Testis (tissue), 5 donors: ENCODE results near the gene ERI3. TPM values are rescaled to one million over a fixed set of nuclear protein-coding genes. Genes with fewer than 3 reads are reported as not detected.
A peak's percentile ranks its signal among the peaks of the same experiment; 100 is the strongest.

ENCODE experiments used
- DNase-seq: peaks from one replicate; pipeline ENCODE4 v3.0.0-alpha.2; 2019
- H3K27ac ChIP-seq, 2 donors: fragments of 200-600 bp; sonication (generic); one replicate each; pipeline ENCODE4 v1.5.1; 2019
- H3K27me3 ChIP-seq: fragments of 200-600 bp; sonication (generic); one replicate; pipeline ENCODE4 v1.5.1; 2019
- H3K36me3 ChIP-seq: fragments of 200-600 bp; sonication (generic); one replicate; pipeline ENCODE4 v1.5.1; 2017; ENCODE audit warnings: low read depth; ENCODE audit errors: missing control alignments
- H3K4me1 ChIP-seq: fragments of 200-600 bp; sonication (generic); one replicate; pipeline ENCODE4 v1.5.1; 2019
- H3K4me3 ChIP-seq, 2 donors: fragments of 200-600 bp; sonication (generic); one replicate each; pipeline ENCODE4 v1.5.1; 2017 to 2019
- H3K9me3 ChIP-seq: fragments of 200-600 bp; sonication (generic); one replicate; pipeline ENCODE4 v1.5.1; 2017
- POLR2A ChIP-seq: fragments of 450-650 bp; IDR thresholded peaks from one replicate; pipeline ENCODE4 v1.6.1; 2017; ENCODE audit warnings: antibody characterized with exemption, mild to moderate bottlenecking, moderate library complexity
- WGBS, 2 donors: methylation state at CpG; one replicate each; pipeline ENCODE4 v1.1.5; 2018; 5-methylcytosine and 5-hydroxymethylcytosine counted together
- intact Hi-C: fragments of 100-400 bp; cut with DNase I; formaldehyde crosslinking; loops from one replicate; pipeline ENCODE4 v1.15.1; 2023; ENCODE audit warnings: low total_unique reads
- long read RNA-seq, 2 donors: transcript quantifications; one replicate each; lab custom pipeline, GENCODE V29; 2026
- polyA plus RNA-seq: library from polyadenylated mRNA; stranded (reverse); fragments of 350-450 nt; fragmentation: Illumina TruSeq; extraction: RNeasy Lipid Tissue Mini Kit (QIAGEN cat#74804); gene quantifications from one replicate; pipeline ENCODE4 v1.2.3, GENCODE V29; 2014; ENCODE audit warnings: low read depth, low replicate concordance; ENCODE audit not compliant: insufficient read depth
- total RNA-seq, 2 donors: library from RNA; depleted of rRNA; stranded (reverse); fragments of >200 nt; gene quantifications; one replicate each; pipeline ENCODE4 v1.2.3, GENCODE V29; 2016
- TF ChIP-seq, protein P1 (sequence below), 3 experiments: fragments of 450-650 bp in 2 of 3; fragments of 200-600 bp in 1 of 3; sonication (generic) in 1 of 3; IDR thresholded peaks; one replicate each; pipeline ENCODE4 v1.5.1; 2016 to 2019; ENCODE audit warnings: antibody characterized with exemption in 3 of 3, mild to moderate bottlenecking in 2 of 3, moderate library complexity in 1 of 3

ERI3 gene
- total RNA-seq (100 to 1,000 TPM; 104 to 109 TPM), polyA plus RNA-seq (140 TPM)
- long read RNA-seq, donor 1, transcript ERI3-201 (9 exons, 1,684 nt), result major isoform, 8 of 29 reads
- long read RNA-seq, donor 1, partial matches to known transcripts, result 14 of 29 reads
- long read RNA-seq, donor 1, other reads (novel, unspliced or antisense), result 7 of 29 reads
- long read RNA-seq, donor 2, partial matches to known transcripts, result 0 of 4 reads
- long read RNA-seq, donor 2, other reads (novel, unspliced or antisense), result 0 of 4 reads

- intact Hi-C loops, result no loop called here
- 0 to 1% methylated on average over 15 to 37 of the region's 65 CpGs for WGBS, 2 donors
- peak within 1 kb of the TSS; percentile 93 to 99 for H3K4me3 ChIP-seq
- peak; percentile 99 for DNase-seq
- no peaks in the 10 kb centered on the region for H3K36me3 ChIP-seq
- no peaks in the 10 kb centered on the region for H3K9me3 ChIP-seq
- H3K4me1 ChIP-seq, result peaks cover 12% of the 10 kb centered on the region
- H3K27me3 ChIP-seq, result no peaks in the 10 kb centered on the region
- peak within 1 kb of the TSS; percentile 55 to 81 for H3K27ac ChIP-seq
- peak; percentile 19 for TF ChIP-seq POLR2A
- TF ChIP-seq, protein P1, sequence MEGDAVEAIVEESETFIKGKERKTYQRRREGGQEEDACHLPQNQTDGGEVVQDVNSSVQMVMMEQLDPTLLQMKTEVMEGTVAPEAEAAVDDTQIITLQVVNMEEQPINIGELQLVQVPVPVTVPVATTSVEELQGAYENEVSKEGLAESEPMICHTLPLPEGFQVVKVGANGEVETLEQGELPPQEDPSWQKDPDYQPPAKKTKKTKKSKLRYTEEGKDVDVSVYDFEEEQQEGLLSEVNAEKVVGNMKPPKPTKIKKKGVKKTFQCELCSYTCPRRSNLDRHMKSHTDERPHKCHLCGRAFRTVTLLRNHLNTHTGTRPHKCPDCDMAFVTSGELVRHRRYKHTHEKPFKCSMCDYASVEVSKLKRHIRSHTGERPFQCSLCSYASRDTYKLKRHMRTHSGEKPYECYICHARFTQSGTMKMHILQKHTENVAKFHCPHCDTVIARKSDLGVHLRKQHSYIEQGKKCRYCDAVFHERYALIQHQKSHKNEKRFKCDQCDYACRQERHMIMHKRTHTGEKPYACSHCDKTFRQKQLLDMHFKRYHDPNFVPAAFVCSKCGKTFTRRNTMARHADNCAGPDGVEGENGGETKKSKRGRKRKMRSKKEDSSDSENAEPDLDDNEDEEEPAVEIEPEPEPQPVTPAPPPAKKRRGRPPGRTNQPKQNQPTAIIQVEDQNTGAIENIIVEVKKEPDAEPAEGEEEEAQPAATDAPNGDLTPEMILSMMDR (IDR thresholded peaks at IDR 0.05), result no peak
These were observed at the start of gene ERI3 for GRCh38 chr1:44354840-44355581. TSS of gene ERI3 (minus strand) at chr1:44355257. CDS start at chr1:44355026, 231 bp downstream.

DNA sequence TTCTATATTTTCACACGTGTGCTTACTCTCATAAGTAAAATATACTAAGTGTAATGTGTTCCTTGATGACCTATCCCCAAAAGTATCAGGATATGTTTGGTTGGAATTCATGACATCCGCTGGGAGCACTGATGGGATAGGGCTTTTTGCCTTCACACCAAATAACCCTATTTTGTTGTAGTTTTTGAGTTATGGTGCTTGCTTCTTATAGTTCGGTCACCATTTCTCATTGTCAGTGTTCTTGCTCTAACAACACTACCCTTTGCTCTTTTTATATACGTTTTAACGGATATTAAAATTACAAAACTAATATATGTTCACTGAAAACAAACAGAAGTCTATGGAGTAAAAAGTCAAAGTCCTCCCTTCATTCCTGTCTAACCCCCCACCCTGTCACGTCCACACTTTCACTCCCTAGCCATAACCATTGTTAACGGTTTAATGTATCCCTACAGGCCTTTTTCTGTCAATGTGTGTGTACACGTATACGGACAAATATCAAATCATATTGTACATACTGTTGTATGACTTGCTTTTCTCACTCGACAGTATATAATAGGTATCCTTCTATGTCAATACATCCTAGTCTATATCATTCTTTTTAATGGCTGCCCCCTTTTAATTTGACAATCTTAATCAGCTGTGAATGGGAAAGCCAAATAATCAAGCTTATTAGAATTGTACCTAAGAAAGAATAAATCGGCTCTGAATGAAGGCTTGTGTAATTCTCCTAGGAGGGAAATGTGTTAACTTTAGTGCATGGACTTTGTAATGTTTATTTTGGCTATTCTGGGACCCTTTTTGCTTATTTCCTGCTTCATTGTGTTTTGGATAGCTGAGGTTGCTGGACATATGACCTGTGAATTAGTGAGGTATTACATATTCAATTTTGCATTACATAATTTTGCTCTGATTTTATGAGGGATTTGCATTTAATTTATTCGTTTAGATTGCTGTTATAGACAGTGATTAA is 46.5 kb upstream of the ERI3 start:
- Histone ChIP-seq H3K27ac (no peak overlapping the region), H3K27me3 (no peaks in the 10 kb centered on the region), H3K36me3 (no peaks in the 10 kb centered on the region), H3K4me1 (peaks cover 9% of the 10 kb centered on the region), H3K4me3 (no peak overlapping the region), H3K9me3 (no peaks in the 10 kb centered on the region)
- WGBS, 2 donors, result 88 to 90% methylated on average over 12 of the region's 12 CpGs
- TF ChIP-seq POLR2A, result no peak
- TF ChIP-seq, protein P1 (IDR thresholded peaks at IDR 0.05), result no peak
- intact Hi-C loops, result no loop called here
- DNase-seq, result no peak

- 52 to 67% methylated on average over 1 of the region's 1 CpG for WGBS, 2 donors
- no peak overlapping the region for H3K27ac ChIP-seq
- no peaks in the 10 kb centered on the region for H3K27me3 ChIP-seq
- no peaks in the 10 kb centered on the region for H3K36me3 ChIP-seq
- intact Hi-C loops, result no loop called here
- H3K4me3 ChIP-seq, result no peak overlapping the region
- no peaks in the 10 kb centered on the region for H3K4me1 ChIP-seq
- no peak for TF ChIP-seq POLR2A
- TF ChIP-seq, protein P1 (IDR thresholded peaks at IDR 0.05), result no peak
- no peaks in the 10 kb centered on the region for H3K9me3 ChIP-seq
- DNase-seq, result no peak
These were observed 35.2 kb upstream of the ERI3 start for GRCh38 chr1:44390277-44390676.

DNA sequence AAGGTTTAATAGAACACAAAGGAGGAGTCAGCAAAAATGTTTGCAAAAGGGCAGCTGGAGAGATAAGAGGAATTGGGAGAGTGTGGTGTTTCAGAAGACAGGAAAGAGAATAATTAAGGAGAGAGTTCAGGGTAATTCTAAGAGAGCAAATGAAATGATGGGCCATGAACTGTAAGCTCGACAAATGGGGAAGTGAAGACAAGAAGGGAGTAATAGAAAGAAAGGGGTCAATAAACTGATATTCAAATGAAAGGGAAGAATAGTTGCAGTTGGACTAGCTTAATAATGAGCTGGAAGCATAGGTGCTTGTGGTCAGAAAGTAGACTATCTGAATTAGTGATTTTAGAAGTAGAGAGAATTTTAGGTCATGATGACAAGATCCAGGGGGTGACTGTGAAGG is 34.4 kb upstream of the ERI3 start:
- Histone ChIP-seq H3K27ac (no peak overlapping the region), H3K27me3 (no peaks in the 10 kb centered on the region), H3K36me3 (no peaks in the 10 kb centered on the region), H3K4me1 (no peaks in the 10 kb centered on the region), H3K9me3 (no peaks in the 10 kb centered on the region), H3K4me3 (no peak overlapping the region)
- no peak for TF ChIP-seq POLR2A
- TF ChIP-seq, protein P1 (IDR thresholded peaks at IDR 0.05), result no peak
- WGBS, 2 donors, result 55 to 61% methylated on average over 1 of the region's 1 CpG
- no peak for DNase-seq
- intact Hi-C loops, result no loop called here
